SK-N-MC (cell line): ENCODE measurements around the gene AFF2.

Experiments used
- EZH2 ChIP-seq: fragments of 200-600 bp; sonication (generic); IDR thresholded peaks from one replicate; pipeline ENCODE4 v1.6.1; 2017; ENCODE audit warnings: antibody characterized with exemption
- POLR2AphosphoS5 ChIP-seq: IDR thresholded peaks from 2 replicates; pipeline ENCODE4 v1.6.1; 2012; ENCODE audit warnings: mild to moderate bottlenecking, low read depth, low read length, borderline replicate concordance

- TF ChIP-seq POLR2AphosphoS5, result no peak
- no peak for TF ChIP-seq EZH2
Measured at GRCh38 chrX:149044471-149044870, 544.1 kb downstream of the AFF2 start.
